Measurements from ENCODE around the gene ALPG.

DNA sequence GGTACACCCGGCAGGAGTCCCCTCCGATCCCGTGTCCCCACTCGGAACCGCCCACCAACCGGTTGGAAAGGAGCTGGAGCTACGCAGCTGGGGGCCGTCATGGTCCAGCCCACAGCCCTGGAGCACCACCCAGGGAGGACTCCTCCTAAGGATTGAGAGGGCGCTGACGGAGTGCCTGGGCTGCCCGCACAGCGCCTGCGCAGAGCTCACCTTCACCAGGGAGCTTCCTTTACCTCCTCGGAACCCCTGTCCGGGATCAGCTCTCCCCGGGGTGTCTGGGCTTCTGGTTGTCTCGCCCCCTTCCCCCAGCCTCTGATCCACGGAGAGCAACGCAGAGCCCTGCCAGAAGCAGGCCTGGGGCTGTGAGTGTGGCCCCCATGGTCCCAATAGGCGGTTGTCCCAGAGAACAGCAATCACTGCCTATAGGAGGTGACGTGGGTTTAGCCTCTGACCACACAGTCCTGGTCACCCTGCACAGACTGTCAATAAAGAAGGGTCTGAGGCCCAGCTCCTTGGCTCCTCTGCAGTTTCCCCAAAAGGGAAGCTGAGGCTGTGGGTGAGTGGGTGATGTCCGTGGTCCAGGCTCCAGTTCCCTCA, 14.6 kb downstream of the ALPG start:
- TF ChIP-seq, protein P1, sequence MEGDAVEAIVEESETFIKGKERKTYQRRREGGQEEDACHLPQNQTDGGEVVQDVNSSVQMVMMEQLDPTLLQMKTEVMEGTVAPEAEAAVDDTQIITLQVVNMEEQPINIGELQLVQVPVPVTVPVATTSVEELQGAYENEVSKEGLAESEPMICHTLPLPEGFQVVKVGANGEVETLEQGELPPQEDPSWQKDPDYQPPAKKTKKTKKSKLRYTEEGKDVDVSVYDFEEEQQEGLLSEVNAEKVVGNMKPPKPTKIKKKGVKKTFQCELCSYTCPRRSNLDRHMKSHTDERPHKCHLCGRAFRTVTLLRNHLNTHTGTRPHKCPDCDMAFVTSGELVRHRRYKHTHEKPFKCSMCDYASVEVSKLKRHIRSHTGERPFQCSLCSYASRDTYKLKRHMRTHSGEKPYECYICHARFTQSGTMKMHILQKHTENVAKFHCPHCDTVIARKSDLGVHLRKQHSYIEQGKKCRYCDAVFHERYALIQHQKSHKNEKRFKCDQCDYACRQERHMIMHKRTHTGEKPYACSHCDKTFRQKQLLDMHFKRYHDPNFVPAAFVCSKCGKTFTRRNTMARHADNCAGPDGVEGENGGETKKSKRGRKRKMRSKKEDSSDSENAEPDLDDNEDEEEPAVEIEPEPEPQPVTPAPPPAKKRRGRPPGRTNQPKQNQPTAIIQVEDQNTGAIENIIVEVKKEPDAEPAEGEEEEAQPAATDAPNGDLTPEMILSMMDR (IDR thresholded peaks at IDR 0.05): no peak
- TF ChIP-seq POLR2AphosphoS5 (IDR thresholded peaks at IDR 0.05; ENCODE audit: low read depth, low read length) (no peak), SIN3A (IDR thresholded peaks at IDR 0.05; ENCODE audit: borderline replicate concordance, insufficient read depth, low read depth, low read length) (no peak), TCF7L2 (IDR thresholded peaks at IDR 0.05; ENCODE audit: low read depth, low read length) (no peak)
- TF ChIP-seq, protein P2, sequence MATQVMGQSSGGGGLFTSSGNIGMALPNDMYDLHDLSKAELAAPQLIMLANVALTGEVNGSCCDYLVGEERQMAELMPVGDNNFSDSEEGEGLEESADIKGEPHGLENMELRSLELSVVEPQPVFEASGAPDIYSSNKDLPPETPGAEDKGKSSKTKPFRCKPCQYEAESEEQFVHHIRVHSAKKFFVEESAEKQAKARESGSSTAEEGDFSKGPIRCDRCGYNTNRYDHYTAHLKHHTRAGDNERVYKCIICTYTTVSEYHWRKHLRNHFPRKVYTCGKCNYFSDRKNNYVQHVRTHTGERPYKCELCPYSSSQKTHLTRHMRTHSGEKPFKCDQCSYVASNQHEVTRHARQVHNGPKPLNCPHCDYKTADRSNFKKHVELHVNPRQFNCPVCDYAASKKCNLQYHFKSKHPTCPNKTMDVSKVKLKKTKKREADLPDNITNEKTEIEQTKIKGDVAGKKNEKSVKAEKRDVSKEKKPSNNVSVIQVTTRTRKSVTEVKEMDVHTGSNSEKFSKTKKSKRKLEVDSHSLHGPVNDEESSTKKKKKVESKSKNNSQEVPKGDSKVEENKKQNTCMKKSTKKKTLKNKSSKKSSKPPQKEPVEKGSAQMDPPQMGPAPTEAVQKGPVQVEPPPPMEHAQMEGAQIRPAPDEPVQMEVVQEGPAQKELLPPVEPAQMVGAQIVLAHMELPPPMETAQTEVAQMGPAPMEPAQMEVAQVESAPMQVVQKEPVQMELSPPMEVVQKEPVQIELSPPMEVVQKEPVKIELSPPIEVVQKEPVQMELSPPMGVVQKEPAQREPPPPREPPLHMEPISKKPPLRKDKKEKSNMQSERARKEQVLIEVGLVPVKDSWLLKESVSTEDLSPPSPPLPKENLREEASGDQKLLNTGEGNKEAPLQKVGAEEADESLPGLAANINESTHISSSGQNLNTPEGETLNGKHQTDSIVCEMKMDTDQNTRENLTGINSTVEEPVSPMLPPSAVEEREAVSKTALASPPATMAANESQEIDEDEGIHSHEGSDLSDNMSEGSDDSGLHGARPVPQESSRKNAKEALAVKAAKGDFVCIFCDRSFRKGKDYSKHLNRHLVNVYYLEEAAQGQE (IDR thresholded peaks at IDR 0.05; ENCODE audit: insufficient read depth in 1 of 2, low read depth in 2 of 2, low read length in 1 of 2): no peak
